Putamen (tissue), 1 donor: ENCODE measurements around the gene GRXCR1.

ENCODE experiments used
- DNase-seq: peaks from one replicate; pipeline ENCODE4 v3.0.0-alpha.2; 2016; ENCODE audit warnings: low spot score

The GRXCR1 gene

DNA sequence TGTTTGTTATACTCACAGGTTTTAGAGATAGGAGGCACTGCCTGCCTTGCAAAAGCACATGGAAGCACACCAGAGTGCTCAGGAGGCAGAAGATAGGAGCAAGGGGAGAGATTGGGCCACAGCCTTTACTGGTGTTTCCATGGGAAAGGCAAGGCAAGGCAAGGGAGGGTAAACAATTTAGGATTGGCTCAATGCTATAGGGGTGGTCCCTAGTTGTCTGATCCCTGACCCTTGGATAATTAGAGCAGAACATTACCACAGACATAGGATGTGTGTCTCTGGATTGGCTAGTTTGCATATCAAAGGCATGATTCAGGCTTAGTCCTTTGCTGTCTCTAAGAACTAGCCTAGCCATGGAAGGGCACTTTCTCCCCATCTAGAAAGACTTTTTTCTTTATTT is 36.1 kb downstream of the GRXCR1 start:
- DNase-seq: no peak

- DNase-seq: peak; percentile 51
Measured at GRCh38 chr4:42942216-42942615, 49.7 kb downstream of the GRXCR1 start.

DNA sequence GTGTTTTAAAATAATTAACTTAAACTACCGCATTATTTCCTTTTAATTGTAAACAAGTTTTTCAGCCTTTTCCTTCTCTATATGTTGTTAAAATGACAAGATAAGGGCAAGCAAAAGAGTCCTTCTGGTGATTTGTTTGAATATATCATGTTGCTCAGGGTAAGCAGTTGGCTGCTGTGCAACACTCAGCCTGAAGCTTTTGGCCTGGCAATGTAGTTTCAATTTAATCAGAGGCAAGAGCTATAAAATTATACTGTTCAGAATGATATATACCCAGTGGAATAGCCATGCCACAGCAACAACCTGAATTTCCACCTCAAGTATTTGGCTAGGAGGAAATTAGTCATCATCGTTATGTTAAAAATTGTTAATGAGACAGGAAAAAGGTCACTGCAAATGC is 53.4 kb downstream of the GRXCR1 start:
- DNase-seq: no peak

DNA sequence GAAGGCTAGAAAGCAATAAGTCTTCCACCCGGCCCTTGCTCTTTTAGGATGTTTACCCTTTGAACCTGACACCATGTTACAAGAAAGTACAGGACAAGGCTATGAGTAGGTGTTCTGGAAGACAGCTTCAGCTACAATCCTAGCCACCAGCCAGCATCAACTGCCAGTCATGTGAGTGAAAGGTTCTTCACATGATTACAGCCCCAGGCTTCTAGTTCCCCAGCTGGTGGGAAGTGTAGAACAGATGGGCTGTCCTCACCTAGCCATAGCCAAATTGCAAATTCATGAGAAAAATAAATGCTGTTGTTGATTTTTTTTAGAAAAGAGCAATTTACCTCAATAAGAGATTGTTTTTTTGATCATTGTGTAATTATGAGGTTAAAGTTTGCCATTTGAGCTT is 60.8 kb downstream of the GRXCR1 start:
- DNase-seq: no peak

DNA sequence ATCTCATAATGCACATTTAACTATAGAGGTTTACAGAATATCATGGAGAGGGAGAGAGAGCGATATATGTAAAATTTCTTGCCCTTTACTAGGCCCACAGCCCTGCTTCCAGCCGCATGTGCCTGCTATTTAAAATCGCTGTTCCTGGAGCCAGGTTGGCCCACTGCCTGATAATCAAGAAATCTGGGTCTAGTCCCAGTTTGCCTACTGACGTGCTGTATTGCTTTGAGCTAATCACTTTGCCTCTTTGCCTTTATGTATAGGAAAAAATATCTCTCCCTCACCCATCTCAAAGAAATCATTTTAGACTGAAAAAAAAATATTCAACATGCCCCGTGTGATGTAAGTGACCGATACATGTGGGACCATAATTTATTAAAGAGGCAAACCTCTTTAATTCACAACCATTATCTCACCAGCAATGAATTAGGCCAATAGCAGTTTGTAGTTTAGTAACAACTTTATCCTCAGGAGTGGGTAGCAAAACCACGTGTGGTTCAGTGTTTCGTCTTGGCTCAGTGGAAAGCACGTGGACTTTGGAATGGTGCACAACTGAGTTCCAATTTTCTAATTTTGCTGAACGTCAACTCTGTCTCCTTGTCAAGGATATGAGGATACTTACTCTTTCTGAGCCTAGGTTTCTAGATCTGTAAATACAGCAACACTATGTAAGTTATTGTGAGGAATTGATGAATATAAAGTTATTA is 62.6 kb downstream of the GRXCR1 start:
- DNase-seq: no peak

DNA sequence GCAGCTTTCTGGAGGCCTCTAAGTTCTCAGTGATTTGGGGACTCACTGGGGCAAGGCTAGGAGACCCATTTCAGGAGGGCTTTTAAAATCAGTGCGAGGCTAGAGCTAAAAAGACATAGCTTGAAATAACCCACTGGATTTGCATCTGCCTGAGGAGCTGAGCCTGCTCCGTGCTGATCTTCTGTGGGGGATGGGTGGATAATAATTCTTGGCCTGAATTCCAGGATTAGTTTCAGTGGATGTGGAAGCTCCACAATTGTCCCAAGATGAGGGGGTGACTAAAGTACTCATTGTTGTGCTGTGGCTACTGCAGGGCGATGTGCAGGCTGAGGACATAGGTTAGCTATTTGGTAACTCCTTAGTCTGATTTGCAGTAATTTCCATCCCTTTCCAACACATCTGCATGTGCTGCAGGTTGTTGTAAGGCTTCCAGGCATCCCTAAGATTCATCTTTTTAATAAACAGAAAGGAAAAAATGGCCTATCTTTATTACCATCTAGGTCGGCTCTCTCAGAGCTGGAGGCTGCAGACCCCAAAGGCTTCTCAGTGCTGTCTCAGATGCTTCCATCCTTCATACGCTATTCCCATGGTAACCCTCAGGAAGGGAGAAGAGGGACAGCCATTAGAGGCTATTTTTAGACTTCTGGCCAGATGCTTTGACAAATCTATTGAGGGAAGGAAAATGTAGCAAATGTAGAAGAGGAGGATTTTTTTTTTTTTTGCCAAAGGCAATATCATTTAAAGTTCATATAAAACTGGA is 63.4 kb downstream of the GRXCR1 start:
- DNase-seq: no peak

GRCh38 chr4:42965326-42965725 is 72.8 kb downstream of the GRXCR1 start:
- no peak for DNase-seq

GRCh38 chr4:42985976-42986375 is 93.5 kb downstream of the GRXCR1 start:
- DNase-seq: no peak

- DNase-seq: peak; percentile 13
Measured at GRCh38 chr4:42995343-42995944, 102.9 kb downstream of the GRXCR1 start.

GRCh38 chr4:43008793-43009192 is 116.3 kb downstream of the GRXCR1 start:
- DNase-seq: no peak

GRCh38 chr4:43014256-43014655 is 121.7 kb downstream of the GRXCR1 start:
- DNase-seq: no peak

- no peak for DNase-seq
Measured at GRCh38 chr4:43041632-43042031, 149.1 kb downstream of the GRXCR1 start.

DNA sequence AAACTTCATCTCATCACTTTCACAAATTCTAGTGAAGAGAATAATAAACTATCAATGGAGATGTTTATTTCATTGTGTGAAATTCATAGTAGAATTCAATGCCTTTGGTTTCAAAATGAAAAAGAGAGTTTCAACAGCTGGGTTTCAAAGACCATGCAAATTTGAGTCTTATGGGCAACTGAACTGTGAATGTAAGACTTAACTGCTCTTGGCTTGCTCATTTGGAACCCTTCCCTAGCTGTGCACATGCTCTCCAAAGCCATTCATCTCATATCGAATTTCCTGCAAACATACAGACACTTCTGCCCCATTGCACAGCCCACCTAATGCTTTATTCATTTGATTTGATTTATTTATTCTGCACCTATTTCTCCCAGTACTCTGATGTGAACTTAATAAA is 154.5 kb downstream of the GRXCR1 start:
- no peak for DNase-seq

DNA sequence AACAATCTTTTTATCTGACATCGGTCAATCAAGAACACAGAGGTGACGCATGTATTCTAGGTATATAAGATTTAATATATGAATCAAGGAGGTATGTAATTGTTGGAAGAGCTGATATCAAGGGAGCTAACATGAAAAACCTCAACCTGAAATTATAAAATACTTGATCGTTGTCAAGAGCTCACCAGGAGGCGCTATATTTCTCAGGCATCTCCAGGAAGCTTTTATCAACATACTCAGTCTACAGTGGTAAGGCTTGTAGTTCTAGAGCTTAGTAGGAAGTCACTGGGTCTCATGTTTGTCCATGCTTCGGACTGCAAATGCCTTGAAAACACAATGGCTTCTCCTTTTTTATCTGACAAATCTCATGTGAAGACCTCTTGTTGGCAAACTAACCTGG is 156.1 kb downstream of the GRXCR1 start:
- DNase-seq: no peak

- no peak for DNase-seq
Measured at GRCh38 chr4:43049326-43049725, 156.8 kb downstream of the GRXCR1 start.

GRCh38 chr4:43066415-43066814 is 173.9 kb downstream of the GRXCR1 start:
- no peak for DNase-seq

DNA sequence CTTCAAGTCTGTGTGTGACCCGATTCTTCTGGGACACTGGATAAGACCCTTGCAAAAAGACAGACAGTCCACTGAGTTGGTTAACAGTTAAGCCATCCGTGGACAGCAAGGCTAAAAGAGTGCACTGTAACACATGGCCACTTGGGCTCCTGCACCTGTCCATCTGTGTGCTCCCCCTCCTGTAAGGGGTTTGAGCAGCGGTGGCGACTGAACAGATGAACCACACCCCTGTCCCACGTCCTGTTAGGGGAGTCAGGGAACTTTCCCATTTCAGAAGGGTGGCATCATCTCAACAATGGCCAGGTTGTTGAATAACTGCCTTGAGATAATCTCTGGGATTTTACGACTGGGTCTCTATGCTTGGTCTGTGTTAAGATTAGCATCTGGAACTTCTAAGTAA is 178.6 kb downstream of the GRXCR1 start:
- DNase-seq: no peak
